ENCODE measurements around the gene FRMD4A.

FRMD4A gene

GRCh38 chr10:13969792-13970140 is 361.0 kb downstream of the FRMD4A start:
- peaks cover 41% of the 10 kb centered on the region for H3K4me1 Mint-ChIP-seq
- H3K4me3 Mint-ChIP-seq: no peak overlapping the region
- H3K9me3 Mint-ChIP-seq: no peaks in the 10 kb centered on the region
- H3K36me3 Mint-ChIP-seq (ENCODE audit: low read depth): peaks cover 8% of the 10 kb centered on the region
- H3K27me3 Mint-ChIP-seq (ENCODE audit: low read depth): no peaks in the 10 kb centered on the region
- H3K27ac Mint-ChIP-seq: no peak overlapping the region
- no peak for TF ChIP-seq CTCF (IDR thresholded peaks at IDR 0.05; ENCODE audit: unreplicated experiment in 3 of 3)

GRCh38 chr10:13969118-13969791 is 361.5 kb downstream of the FRMD4A start:
- no peak overlapping the region for H3K27ac Mint-ChIP-seq
- H3K9me3 Mint-ChIP-seq: no peaks in the 10 kb centered on the region
- H3K27me3 Mint-ChIP-seq (ENCODE audit: low read depth): no peaks in the 10 kb centered on the region
- peaks cover 41% of the 10 kb centered on the region for H3K4me1 Mint-ChIP-seq
- peaks cover 8% of the 10 kb centered on the region for H3K36me3 Mint-ChIP-seq (ENCODE audit: low read depth)
- no peak for TF ChIP-seq CTCF (IDR thresholded peaks at IDR 0.05; ENCODE audit: unreplicated experiment in 3 of 3)
- H3K4me3 Mint-ChIP-seq: no peak overlapping the region

- Mint-ChIP-seq H3K27me3 (ENCODE audit: low read depth) (no peaks in the 10 kb centered on the region), H3K27ac (peak overlapping the region in 1 of 3 experiments; percentile 35), H3K9me3 (no peaks in the 10 kb centered on the region), H3K4me3 (no peak overlapping the region), H3K4me1 (peaks cover 45% of the 10 kb centered on the region), H3K36me3 (ENCODE audit: low read depth) (peaks cover 18% of the 10 kb centered on the region)
- TF ChIP-seq CTCF (IDR thresholded peaks at IDR 0.05; ENCODE audit: unreplicated experiment in 3 of 3): no peak
Observed at GRCh38 chr10:13961853-13962252, 368.9 kb downstream of the FRMD4A start.

GRCh38 chr10:13961097-13961496 is 369.6 kb downstream of the FRMD4A start:
- Mint-ChIP-seq H3K27me3 (ENCODE audit: low read depth) (no peaks in the 10 kb centered on the region), H3K36me3 (ENCODE audit: low read depth) (peaks cover 11% of the 10 kb centered on the region), H3K4me1 (peaks cover 51% of the 10 kb centered on the region), H3K9me3 (no peaks in the 10 kb centered on the region), H3K4me3 (no peak overlapping the region), H3K27ac (peak overlapping the region in 2 of 3 experiments; percentile 28 to 35)
- TF ChIP-seq CTCF (IDR thresholded peaks at IDR 0.05; ENCODE audit: unreplicated experiment in 3 of 3): no peak

- Mint-ChIP-seq H3K4me3 (no peak overlapping the region), H3K9me3 (no peaks in the 10 kb centered on the region), H3K4me1 (peaks cover 51% of the 10 kb centered on the region), H3K36me3 (ENCODE audit: low read depth) (peaks cover 11% of the 10 kb centered on the region), H3K27ac (peak overlapping the region; percentile 11 to 35 (median 28)), H3K27me3 (ENCODE audit: low read depth) (no peaks in the 10 kb centered on the region)
- no peak for TF ChIP-seq CTCF (IDR thresholded peaks at IDR 0.05; ENCODE audit: unreplicated experiment in 3 of 3)
Observed at GRCh38 chr10:13960603-13961002, 370.1 kb downstream of the FRMD4A start.

All from nephron (organoid).